Colonic mucosa (tissue), 4 donors: ENCODE measurements around the gene NEK4. TPM values are rescaled to one million over a fixed set of nuclear protein-coding genes. Genes with fewer than 3 reads are reported as not detected.
"Not testable (repeated sequence)": the region's sequence is repeated elsewhere in the genome, so short reads cannot be mapped to it uniquely, and the experiment has no call there.

Source experiments
- DNase-seq: peaks from one replicate; pipeline ENCODE4 v3.0.0-alpha.2; 2020
- H3K27ac ChIP-seq: fragments of 200-600 bp; one replicate; pipeline ENCODE4 v1.8.0; 2021
- H3K27me3 ChIP-seq: fragments of 200-600 bp; one replicate; pipeline ENCODE4 v1.8.0; 2021
- H3K36me3 ChIP-seq: fragments of 200-600 bp; one replicate; pipeline ENCODE4 v1.8.0; 2021
- H3K4me1 ChIP-seq: fragments of 200-600 bp; one replicate; pipeline ENCODE4 v1.8.0; 2021; ENCODE audit warnings: mild to moderate bottlenecking
- H3K4me3 ChIP-seq: fragments of 200-600 bp; one replicate; pipeline ENCODE4 v1.8.0; 2021
- H3K9ac ChIP-seq, 2 donors: one replicate each; pipeline ENCODE4 v1.7.0; 2013; ENCODE audit warnings: control low read depth in 2 of 2, low read depth in 2 of 2, low read length in 2 of 2
- H3K9me3 ChIP-seq: fragments of 200-600 bp; one replicate; pipeline ENCODE4 v1.8.0; 2021
- intact Hi-C: fragments of 100-400 bp; cut with DNase I; formaldehyde crosslinking; loops from one replicate; pipeline ENCODE4 v1.14.1; 2022
- total RNA-seq, 2 donors: library from RNA; stranded (reverse); fragmentation: NEBNext Ultra II Directional in 1 of 2; extraction: Animal tissue kit (Norgen Biotek cat#: 25700) in 1 of 2; gene quantifications; one replicate each; pipeline ENCODE4 v1.2.1, GENCODE V29; 2021
- TF ChIP-seq, protein P1 (sequence below): fragments of 200-600 bp; IDR thresholded peaks from one replicate; pipeline ENCODE4 v1.8.0; 2022; ENCODE audit warnings: antibody characterized with exemption, mild to moderate bottlenecking
- donor health status: healthy.
- donor health status: DM: no; HTN: no; CAD: no.
- donor health status: DM: no; HTN: no; CAD: no.

NEK4 gene
- total RNA-seq, 2 donors from 2014 or later: 21.2 to 29.1 TPM

DNA sequence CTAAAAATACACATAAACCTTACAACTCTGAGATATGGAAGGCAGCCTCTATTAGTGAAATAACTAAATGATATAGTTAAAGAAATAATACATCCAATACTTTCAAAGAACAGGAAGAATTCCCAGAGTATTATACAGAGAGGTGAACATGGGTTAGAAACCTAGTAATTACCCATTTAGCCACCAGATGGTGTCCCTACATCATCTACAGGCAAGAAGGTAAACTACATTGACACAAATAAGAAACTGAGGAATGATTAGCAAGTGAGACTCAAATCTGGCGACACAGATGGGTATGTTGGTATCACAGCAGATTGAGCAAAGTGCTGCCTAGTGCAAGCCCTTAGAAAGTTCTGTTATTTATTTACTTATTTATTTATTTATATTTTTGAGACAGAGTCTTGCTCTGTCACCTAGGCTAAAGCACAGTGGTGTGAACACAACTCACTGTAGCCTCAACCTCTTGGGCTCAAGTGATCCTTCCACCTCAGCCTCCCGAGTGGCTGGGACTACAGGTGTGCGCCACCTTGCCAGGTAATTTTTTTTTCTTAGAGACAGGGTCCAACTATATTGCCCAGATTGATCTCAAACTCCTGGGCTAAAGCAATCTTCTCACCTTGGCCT is 28.2 kb downstream of the NEK4 start:
- H3K4me3 ChIP-seq: no peak overlapping the region
- no peaks in the 10 kb centered on the region for H3K27me3 ChIP-seq
- no peaks in the 10 kb centered on the region for H3K36me3 ChIP-seq
- intact Hi-C loops: loop anchor here (10.0 kb wide), 1 partner anchor 332 kb away; no protein-coding TSS in a partner anchor
- H3K9ac ChIP-seq: no peak overlapping the region
- H3K4me1 ChIP-seq: no peaks in the 10 kb centered on the region
- no peak for DNase-seq
- H3K27ac ChIP-seq: no peak overlapping the region
- TF ChIP-seq, protein P1, sequence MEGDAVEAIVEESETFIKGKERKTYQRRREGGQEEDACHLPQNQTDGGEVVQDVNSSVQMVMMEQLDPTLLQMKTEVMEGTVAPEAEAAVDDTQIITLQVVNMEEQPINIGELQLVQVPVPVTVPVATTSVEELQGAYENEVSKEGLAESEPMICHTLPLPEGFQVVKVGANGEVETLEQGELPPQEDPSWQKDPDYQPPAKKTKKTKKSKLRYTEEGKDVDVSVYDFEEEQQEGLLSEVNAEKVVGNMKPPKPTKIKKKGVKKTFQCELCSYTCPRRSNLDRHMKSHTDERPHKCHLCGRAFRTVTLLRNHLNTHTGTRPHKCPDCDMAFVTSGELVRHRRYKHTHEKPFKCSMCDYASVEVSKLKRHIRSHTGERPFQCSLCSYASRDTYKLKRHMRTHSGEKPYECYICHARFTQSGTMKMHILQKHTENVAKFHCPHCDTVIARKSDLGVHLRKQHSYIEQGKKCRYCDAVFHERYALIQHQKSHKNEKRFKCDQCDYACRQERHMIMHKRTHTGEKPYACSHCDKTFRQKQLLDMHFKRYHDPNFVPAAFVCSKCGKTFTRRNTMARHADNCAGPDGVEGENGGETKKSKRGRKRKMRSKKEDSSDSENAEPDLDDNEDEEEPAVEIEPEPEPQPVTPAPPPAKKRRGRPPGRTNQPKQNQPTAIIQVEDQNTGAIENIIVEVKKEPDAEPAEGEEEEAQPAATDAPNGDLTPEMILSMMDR: peak; percentile 34
- no peaks in the 10 kb centered on the region for H3K9me3 ChIP-seq

DNA sequence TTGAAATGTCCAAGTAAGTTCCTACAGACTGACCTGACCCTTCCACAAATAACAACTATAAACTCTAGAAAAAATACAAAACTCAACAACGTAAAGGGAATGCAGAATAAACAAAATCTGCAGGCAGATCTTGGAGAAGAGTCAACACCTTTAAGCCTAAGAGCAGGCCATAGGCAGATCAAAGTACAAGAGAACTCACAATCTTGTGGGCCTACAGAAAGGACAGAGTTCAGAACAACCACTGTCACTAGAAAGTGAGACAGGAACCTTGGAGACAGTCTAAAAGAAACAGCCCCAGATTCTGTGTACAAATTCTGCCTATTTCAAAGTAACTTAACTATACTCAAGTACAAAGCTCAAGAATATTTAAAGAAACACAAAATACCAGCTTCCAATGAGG is 31.0 kb downstream of the NEK4 start:
- no peak for DNase-seq
- no peak overlapping the region for H3K27ac ChIP-seq
- no peaks in the 10 kb centered on the region for H3K36me3 ChIP-seq
- H3K4me3 ChIP-seq: no peak overlapping the region
- no peak overlapping the region for H3K9ac ChIP-seq
- no peaks in the 10 kb centered on the region for H3K4me1 ChIP-seq
- TF ChIP-seq, protein P1: no peak
- H3K27me3 ChIP-seq: no peaks in the 10 kb centered on the region
- H3K9me3 ChIP-seq: no peaks in the 10 kb centered on the region
- intact Hi-C loops: loop anchor here (10.0 kb wide), 1 partner anchor 335 kb away; no protein-coding TSS in a partner anchor

DNA sequence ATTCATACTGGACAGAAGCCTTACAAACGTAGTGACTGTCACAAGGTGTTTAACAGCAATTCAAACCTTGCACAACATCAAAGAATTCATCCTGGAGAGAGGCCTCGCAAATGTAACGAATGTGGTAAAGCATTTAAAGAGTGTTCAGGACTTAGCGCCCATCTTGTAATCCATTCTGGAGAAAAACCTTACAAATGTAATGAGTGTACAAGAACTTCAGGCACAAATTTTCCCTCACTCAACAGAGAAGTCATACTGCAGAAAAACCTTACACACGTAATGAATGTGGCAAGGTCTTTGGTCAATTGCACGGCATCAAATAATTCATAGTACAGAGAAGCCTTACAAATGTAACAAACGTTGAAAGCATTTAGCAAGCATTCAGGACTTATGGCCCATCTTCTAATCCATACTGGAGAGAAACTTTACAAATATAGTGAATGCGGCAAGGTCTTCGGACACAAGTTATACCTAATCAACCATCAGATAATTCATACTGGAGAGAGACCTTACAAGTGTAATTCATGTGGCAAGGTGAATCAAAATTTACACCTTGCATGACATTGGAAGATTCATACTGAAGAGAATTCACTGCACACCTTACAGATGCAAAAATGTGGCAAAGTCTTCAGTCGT is 37.4 kb downstream of the NEK4 start:
- no peaks in the 10 kb centered on the region for H3K36me3 ChIP-seq
- no peak overlapping the region for H3K27ac ChIP-seq
- TF ChIP-seq, protein P1: no peak
- intact Hi-C loops: no loop called here
- no peak for DNase-seq
- no peaks in the 10 kb centered on the region for H3K27me3 ChIP-seq
- H3K9me3 ChIP-seq: no peaks in the 10 kb centered on the region
- no peak overlapping the region for H3K9ac ChIP-seq
- H3K4me1 ChIP-seq: no peaks in the 10 kb centered on the region
- H3K4me3 ChIP-seq: no peak overlapping the region

DNA sequence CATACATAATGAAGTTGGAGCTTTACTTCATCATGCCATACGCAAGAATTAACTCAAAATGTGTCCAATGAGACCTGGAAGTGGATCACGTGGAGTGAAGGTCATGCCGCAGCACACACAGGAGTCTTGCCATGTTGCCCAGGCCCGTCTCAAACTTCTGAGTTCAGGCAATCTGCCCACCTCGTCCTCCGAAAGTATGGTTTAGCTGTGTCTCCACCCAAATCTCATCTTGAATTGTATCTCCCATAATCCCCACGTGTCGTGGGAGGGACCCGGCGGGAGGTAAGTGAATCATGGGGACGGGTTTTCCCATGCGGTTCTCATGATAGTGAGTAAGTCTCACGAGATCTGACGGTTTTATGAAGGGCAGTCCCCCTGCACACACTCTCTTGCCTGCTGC is 39.1 kb downstream of the NEK4 start:
- Histone ChIP-seq H3K4me3 (no peak overlapping the region), H3K27ac (no peak overlapping the region), H3K27me3 (no peaks in the 10 kb centered on the region), H3K9me3 (no peaks in the 10 kb centered on the region), H3K9ac (no peak overlapping the region), H3K4me1 (no peaks in the 10 kb centered on the region), H3K36me3 (no peaks in the 10 kb centered on the region)
- intact Hi-C loops: no loop called here
- TF ChIP-seq, protein P1: no peak
- DNase-seq: no peak

DNA sequence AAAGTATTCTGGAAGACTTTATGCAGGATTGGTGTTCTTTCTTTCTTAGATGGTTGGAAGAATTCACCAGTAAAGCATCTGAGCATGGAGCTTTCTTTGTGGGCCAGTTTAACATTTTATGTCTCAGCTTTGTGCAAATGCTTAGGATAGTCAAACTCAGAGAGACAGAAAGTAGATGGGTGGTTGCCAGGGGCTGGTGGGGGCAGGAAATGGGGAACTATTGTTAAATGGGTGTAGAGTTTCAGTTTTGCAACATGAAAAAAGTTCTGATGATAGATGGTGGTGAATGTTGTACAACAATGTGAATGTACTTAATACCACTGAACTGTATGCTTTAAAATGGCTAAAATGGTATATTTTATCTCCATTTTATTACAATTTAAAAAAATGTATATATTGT is 40.1 kb downstream of the NEK4 start:
- no peak overlapping the region for H3K27ac ChIP-seq
- no peak overlapping the region for H3K9ac ChIP-seq
- H3K4me3 ChIP-seq: no peak overlapping the region
- H3K36me3 ChIP-seq: no peaks in the 10 kb centered on the region
- no peak for DNase-seq
- no peaks in the 10 kb centered on the region for H3K4me1 ChIP-seq
- intact Hi-C loops: no loop called here
- H3K9me3 ChIP-seq: no peaks in the 10 kb centered on the region
- H3K27me3 ChIP-seq: no peaks in the 10 kb centered on the region
- TF ChIP-seq, protein P1: no peak

- H3K27me3 ChIP-seq, H3K36me3 ChIP-seq: not testable (repeated sequence)
Measured at GRCh38 chr3:52728753-52729152, 42.0 kb downstream of the NEK4 start.

More at GRCh38 chr3:52728753-52729152, 42.0 kb downstream of the NEK4 start:
- H3K9me3 ChIP-seq, H3K27ac ChIP-seq, H3K4me3 ChIP-seq, H3K4me1 ChIP-seq, H3K9ac ChIP-seq, intact Hi-C loops: not testable (repeated sequence)
- DNase-seq: peak; percentile 29
